SH-SY5Y (cell line): ENCODE measurements around the gene AARSD1.

Source experiments
- GATA2 ChIP-seq: IDR thresholded peaks from 2 replicates; pipeline ENCODE4 v1.6.1; 2011; ENCODE audit warnings: mild to moderate bottlenecking, low read depth, low read length
- GATA3 ChIP-seq: IDR thresholded peaks from 2 replicates; pipeline ENCODE4 v1.6.1; 2011; ENCODE audit warnings: low read depth, mild to moderate bottlenecking, low read length, moderate library complexity

- no peak for TF ChIP-seq GATA2
- TF ChIP-seq GATA3: no peak
These were observed 45.2 kb downstream of the AARSD1 start for GRCh38 chr17:42918902-42919521.
